Loucy (cell line): ENCODE results near the gene AQP9.

Experiments
- CTCF ChIP-seq: fragments of 200-600 bp; sonication (generic); conservative IDR thresholded peaks from 2 replicates; pipeline ENCODE4 v1.5.1; 2014; ENCODE audit warnings: mild to moderate bottlenecking, antibody characterized with exemption, low read length
- EZH2phosphoT487 ChIP-seq: fragments of 200-600 bp; IDR thresholded peaks from 2 replicates; pipeline ENCODE4 v1.6.1; 2018; ENCODE audit warnings: antibody characterized with exemption, mild to moderate bottlenecking, moderate library complexity, borderline replicate concordance

- TF ChIP-seq CTCF: no peak
- no peak for TF ChIP-seq EZH2phosphoT487
These were observed 29.0 kb downstream of the AQP9 start for GRCh38 chr15:58167095-58167691.
